GM10248 (cell line): ENCODE data around the gene FAAP24.
"Not testable (repeated sequence)": the region's sequence is repeated elsewhere in the genome, so short reads cannot be mapped to it uniquely, and the experiment has no call there.

ENCODE experiments used
- CTCF ChIA-PET: fragments of 300-600 bp; sonication (Branson Sonifier 250); formaldehyde crosslinking; extraction: SDS; loops from one replicate; lab custom pipeline; 2021; ENCODE audit warnings: antibody characterized with exemption; lab: Yijun Ruan, JAX
- POLR2A ChIA-PET: fragments of 350-650 bp; sonication (Branson Sonifier 250); formaldehyde crosslinking; extraction: SDS; loops from one replicate; lab custom pipeline; 2020; ENCODE audit warnings: antibody characterized with exemption; lab: Yijun Ruan, JAX
- DNase-seq: peaks from one replicate; pipeline ENCODE4 v3.0.0; 2012; ENCODE audit errors: extremely low spot score
- TF ChIP-seq, protein P1 (sequence below): IDR thresholded peaks from 2 replicates; pipeline ENCODE4 v1.5.1; 2012; ENCODE audit warnings: mild to moderate bottlenecking, low read depth; ENCODE audit errors: extremely low read depth, missing control alignments, control extremely low read depth

The FAAP24 gene

DNA sequence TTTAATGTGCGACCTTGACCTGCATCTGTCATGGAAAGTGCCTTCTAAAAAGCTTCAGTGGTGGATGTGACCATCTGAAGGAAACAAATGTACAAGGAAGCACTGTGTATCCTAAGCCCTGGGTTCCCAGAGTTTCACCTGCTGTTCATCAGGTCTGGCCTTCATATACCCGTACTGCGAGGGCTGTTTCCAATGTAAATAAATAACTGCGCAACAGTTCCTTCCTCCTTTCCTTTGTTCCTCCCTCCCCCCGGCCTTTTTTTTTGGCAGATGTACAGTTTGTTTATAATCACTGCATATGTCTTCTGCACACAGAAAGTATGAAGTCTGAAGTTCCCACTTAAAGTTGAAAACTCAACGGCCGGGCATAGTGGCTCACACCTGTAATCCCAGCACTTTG lies 5.2 kb downstream of the FAAP24 start:
- ChIA-PET CTCF (interaction anchor here (1.6 to 2.1 kb wide), 3 partner anchors 8 to 207 kb away, joined by 3 to 14 read pairs (median 9); no protein-coding TSS in a partner anchor), POLR2A (no interaction called here)
- DNase-seq, result no peak
- TF ChIP-seq, protein P1, sequence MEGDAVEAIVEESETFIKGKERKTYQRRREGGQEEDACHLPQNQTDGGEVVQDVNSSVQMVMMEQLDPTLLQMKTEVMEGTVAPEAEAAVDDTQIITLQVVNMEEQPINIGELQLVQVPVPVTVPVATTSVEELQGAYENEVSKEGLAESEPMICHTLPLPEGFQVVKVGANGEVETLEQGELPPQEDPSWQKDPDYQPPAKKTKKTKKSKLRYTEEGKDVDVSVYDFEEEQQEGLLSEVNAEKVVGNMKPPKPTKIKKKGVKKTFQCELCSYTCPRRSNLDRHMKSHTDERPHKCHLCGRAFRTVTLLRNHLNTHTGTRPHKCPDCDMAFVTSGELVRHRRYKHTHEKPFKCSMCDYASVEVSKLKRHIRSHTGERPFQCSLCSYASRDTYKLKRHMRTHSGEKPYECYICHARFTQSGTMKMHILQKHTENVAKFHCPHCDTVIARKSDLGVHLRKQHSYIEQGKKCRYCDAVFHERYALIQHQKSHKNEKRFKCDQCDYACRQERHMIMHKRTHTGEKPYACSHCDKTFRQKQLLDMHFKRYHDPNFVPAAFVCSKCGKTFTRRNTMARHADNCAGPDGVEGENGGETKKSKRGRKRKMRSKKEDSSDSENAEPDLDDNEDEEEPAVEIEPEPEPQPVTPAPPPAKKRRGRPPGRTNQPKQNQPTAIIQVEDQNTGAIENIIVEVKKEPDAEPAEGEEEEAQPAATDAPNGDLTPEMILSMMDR, result no peak

DNA sequence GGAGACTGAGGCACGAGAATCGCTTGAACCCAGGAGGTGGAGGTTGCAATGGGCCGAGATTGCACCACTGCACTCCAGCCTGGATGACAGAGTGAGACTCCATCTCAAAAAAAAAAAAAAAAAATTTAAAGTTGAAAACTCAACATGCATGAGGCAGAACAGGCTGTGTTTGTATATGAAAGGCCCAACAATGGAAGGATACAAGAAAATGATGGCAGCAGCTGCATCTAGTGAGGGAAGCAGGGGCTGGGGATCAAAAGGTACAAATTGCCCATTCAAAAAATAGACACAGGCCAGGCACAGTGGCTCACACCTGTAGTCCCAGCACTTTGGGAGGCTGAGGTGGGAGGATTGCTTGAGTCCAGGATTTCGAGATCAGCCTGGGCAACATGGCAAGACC lies 5.8 kb downstream of the FAAP24 start:
- CTCF ChIA-PET, result interaction anchor here (1.3 kb wide), 1 partner anchor 140 kb away, joined by 3 read pairs; no protein-coding TSS in a partner anchor
- DNase-seq, POLR2A ChIA-PET: not testable (repeated sequence)

DNA sequence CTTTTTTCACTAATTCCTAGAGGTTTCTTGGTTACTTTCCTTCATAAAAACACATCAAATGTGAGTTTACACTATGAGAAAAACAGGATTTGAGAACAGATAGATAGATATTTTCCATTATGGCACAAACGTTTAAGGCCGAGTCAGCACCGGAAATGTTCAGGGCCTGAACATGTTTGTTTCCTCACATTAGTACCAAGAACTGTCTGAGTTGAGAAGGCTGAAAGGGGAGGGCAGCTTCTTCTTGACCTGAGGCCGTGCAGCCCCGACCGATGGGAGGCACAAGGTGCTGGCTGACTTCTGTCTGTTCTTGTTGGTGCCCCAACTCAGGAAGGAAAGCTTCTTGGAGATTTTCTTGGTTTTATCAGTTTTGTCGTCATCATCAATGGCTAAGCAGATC lies 7.8 kb downstream of the FAAP24 start:
- POLR2A ChIA-PET, CTCF ChIA-PET, DNase-seq: not testable (repeated sequence)

DNA sequence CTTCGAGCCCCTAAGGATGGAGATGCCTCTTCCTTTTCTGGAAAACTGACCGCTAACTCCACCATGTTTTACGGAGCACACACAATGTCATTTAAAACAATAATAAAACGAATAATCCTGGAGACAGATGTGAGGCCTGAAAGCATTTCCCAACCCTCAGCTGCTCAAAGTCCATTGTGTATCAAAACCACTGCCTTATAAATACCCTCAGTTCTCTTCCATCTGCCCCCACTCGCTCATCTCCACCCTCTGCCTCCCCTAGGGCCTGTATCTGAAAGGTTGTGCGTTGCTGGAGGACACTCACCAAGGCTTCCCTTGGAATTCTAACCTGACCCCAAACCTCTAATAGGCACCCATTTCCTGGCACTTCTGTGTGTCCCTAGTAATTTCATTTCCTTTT lies 10.4 kb downstream of the FAAP24 start:
- POLR2A ChIA-PET, DNase-seq, CTCF ChIA-PET: not testable (repeated sequence)

DNA sequence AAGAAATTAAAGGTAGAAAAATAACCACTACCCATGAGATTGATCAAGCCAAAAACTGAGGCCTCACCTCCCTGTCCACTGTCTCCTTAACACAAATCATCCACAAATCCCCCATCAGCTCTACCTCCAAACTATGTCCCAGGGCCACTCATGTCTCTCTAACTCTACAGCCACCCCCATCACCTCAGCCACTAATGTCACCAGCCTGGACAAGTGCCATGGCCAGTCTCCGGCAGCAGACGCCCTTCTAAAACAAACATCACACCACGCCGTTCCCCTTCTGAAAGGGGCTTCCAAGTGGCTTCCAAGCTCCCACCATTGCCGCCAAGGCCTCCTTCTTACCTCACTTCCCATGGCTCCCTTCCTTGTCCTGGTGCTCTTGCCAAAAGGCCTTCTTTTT lies 16.2 kb downstream of the FAAP24 start:
- DNase-seq, POLR2A ChIA-PET, CTCF ChIA-PET: not testable (repeated sequence)

DNA sequence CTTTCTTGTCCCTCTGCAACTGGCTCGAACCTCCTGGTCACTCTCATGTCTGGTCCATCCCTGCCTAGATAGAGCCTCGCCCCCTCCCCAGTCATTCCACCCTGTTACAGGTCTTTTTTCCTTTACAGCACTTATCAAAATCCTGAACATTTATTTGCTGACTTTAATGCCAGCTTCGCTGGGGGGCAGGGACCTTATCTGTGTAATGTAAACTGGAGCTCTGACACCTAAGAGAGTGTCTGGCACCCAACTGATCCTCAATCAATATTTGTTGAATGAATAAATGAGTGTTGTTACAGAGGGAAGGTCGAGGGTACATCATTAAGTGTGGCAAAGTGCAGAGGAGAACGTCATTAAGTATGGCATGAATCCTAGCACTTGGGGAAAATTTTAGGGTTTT lies 16.7 kb downstream of the FAAP24 start:
- TF ChIP-seq, protein P1, result no peak
- ChIA-PET POLR2A (no interaction called here), CTCF (no interaction called here)
- no peak for DNase-seq

DNA sequence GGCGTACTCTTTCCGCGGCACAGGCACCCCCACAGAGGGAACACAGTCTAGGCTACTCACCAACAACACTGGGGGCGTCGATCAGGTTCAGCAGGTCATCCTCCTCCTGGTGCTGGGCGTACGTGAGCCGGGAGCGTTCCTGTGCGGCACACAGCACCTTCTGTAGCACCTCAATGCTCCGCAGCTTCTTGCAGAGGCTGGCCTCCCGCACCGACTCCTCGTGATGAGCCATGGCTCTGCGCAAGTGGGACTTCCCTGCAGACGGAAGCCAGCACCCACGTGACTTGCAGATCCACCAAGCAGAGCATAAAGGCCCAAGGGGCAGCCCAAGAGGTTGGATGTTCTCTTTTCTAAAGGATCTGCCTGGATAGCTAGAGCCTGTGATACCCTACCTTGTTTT lies 23.9 kb downstream of the FAAP24 start:
- POLR2A ChIA-PET, result not testable (repeated sequence)

DNA sequence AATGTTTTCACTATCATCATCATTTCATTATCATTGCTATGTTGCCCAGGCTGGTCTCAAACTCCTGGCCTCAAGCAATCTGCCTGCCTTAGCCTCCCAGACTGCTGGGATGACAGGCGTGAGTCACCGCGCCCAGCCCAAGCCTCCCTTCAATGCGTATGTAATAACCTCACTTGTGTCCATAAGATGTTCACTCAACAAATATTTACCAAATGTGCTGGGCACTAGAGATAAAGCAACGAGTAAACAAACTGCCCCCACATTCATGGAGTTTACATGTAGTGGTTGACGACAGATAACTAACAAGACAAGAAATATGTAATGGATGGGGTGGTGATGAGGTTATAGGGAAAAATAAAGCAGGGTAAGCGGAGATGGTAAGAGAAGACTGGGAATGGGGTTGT lies 25.0 kb downstream of the FAAP24 start:
- POLR2A ChIA-PET, DNase-seq, CTCF ChIA-PET: not testable (repeated sequence)

More for the DNA sequence above, 23.9 kb downstream of the FAAP24 start:
- DNase-seq, CTCF ChIA-PET: not testable (repeated sequence)

DNA sequence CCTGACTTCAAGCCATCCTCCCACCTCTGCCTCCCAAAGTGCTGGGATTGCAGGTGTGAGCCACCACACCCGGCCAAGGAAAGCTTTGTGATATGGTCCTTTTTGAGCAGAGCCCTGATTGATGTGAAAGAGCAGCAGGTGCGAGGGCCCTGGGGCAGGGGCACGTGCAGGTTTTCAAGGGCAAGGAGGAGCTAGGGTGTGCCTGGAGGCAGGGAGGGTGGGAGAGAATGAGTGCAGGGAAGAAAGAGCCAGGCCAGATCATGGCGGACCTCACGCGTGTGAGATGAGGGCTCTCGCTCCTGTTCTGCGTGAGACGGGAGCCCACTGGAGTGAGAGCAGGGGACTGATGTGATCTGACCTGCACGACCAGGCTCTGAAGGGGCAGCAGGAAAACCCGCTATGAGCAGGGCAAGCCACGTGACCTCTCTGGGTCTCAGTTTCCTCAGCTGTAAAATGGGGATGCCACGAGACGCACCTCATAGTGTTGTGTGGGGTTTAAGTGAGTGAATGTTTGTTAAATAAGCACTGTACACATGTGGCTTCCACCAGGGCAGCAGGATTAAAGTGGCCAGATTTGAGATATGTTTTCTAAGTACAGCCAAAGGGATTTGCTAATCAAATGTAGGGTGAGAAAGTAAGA lies 25.8 kb downstream of the FAAP24 start:
- TF ChIP-seq, protein P1, result no peak
- DNase-seq, result no peak
- CTCF ChIA-PET, result no interaction called here
- POLR2A ChIA-PET, result no interaction called here

DNA sequence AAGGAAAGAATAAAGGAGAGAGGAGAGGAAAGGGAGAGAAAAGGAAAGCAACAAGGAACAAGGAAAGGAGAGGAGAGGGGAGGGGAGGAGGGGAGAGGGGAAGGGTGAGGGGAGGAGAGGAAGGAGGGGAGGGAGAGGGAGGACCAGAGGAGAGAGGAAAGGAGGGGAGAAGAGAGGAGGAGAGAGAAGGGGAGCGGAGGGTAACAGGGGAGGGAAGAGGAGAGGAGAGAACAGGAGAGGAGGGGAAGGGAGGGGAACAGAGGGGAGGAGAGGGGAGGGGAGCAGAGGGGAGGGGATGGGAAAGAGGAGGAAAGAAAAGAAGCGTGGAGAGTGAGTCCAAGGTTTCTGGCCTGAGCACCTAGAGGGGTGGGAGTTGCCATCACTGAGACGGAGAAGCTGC lies 26.7 kb downstream of the FAAP24 start:
- TF ChIP-seq, protein P1, result no peak
- POLR2A ChIA-PET, result no interaction called here
- CTCF ChIA-PET, result no interaction called here
- DNase-seq, result no peak
